Activated T-helper 2 cell treated with anti-CD3 and anti-CD28 coated beads, Interferon-gamma antibody, Interleukin-2, Interleukin-4, amounts not matched to agents 10 μg/mL and 5 μg/mL and 100 μg/mL, durations not matched to agents 14 hours and 24 hours and 36 hours (primary cell): ENCODE data around the gene IRF2BP1. TPM values are rescaled to one million over a fixed set of nuclear protein-coding genes. Genes with fewer than 3 reads are reported as not detected.
"Not testable (repeated sequence)": the region's sequence is repeated elsewhere in the genome, so short reads cannot be mapped to it uniquely, and the experiment has no call there.

Experiments
- DNase-seq: peaks from one replicate; pipeline ENCODE4 v3.0.0; 2021; ENCODE audit warnings: low spot score
- H3K27ac Mint-ChIP-seq: one replicate; pipeline ENCODE4 v1.8.0; 2021; ENCODE audit warnings: mixed read lengths
- H3K27me3 Mint-ChIP-seq: one replicate; pipeline ENCODE4 v1.8.0; 2021; ENCODE audit warnings: low read depth, mixed read lengths
- H3K36me3 Mint-ChIP-seq: one replicate; pipeline ENCODE4 v1.8.0; 2021; ENCODE audit warnings: low read depth, mixed read lengths
- H3K4me1 Mint-ChIP-seq: one replicate; pipeline ENCODE4 v1.8.0; 2021; ENCODE audit warnings: low read depth, mixed read lengths
- H3K4me3 Mint-ChIP-seq: one replicate; pipeline ENCODE4 v1.8.0; 2021; ENCODE audit warnings: low read depth, mild to moderate bottlenecking, moderate library complexity, mixed read lengths
- H3K9me3 Mint-ChIP-seq: one replicate; pipeline ENCODE4 v1.8.0; 2021; ENCODE audit warnings: mixed read lengths
- intact Hi-C: fragments of 100-400 bp; cut with micrococcal nuclease; formaldehyde crosslinking; loops from one replicate; pipeline ENCODE4 v1.15.1; 2023
- total RNA-seq: library from RNA; stranded (reverse); gene quantifications from 2 replicates; pipeline ENCODE4 v1.2.3, GENCODE V29; 2022

Gene IRF2BP1
- total RNA-seq, 1 donor from 2014 or later, result 17.1 TPM

DNA sequence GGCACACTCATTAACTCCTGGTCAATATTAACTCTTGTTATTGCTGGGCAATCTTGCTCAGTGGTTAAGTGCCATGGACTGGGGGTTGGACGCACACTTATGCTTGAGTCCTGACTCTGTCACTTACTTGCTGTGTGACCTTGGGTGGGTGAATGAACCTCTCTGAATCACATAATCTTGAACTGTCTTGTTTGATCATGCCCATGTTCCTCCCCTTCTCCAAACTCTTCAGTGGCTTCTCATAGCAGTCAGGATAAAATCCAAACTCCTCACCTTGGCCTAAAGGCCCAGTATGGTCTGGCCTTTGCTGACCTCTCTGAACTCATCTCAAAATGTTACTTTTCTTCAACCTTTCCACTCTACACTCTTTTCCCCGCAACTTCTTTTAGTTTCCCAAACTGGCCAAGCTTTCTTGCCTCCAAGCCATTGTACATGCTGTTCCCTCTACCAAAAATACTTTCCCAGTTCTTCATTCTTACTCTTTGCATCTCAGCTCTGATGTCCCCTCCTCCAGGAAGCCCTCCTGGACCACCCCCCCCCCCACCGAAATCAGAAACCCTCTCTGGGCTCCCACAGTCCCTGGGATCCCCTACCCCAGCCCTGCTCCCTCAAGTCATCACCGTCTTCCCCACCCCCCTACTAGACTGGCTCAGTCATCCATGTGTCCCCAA is 14.1 kb upstream of the IRF2BP1 start:
- Mint-ChIP-seq H3K9me3 (no peaks in the 10 kb centered on the region), H3K27ac (no peak overlapping the region), H3K27me3 (no peaks in the 10 kb centered on the region), H3K4me1 (peaks cover 8% of the 10 kb centered on the region), H3K36me3 (peaks cover 29% of the 10 kb centered on the region), H3K4me3 (peak overlapping the region; percentile 5)
- no peak for DNase-seq
- intact Hi-C loops, result loop anchor here (5.0 kb wide), 1 partner anchor 97 kb away; the partner anchor contains the start of gene CCDC61

DNA sequence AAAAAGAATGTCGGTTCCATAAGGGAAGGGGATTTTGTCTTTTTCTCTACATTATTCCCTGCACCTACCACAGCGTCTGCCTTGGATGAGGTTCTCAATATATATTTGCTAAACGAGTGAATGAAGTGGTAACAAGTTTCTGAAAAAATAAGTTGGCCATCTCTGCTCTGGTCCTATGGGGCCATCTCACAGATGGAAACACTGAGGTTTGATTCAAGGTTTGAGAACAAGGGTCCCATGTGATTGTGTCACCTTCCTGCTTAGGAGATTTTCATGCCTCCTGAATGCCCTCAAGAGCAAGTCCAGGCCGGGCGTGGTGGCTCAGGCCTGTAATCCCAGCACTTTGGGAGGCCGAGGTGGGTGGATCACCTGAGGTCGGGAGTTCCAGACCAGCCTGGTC is 13.3 kb upstream of the IRF2BP1 start:
- intact Hi-C loops, result no loop called here
- H3K27ac Mint-ChIP-seq, result no peak overlapping the region
- peaks cover 31% of the 10 kb centered on the region for H3K36me3 Mint-ChIP-seq
- DNase-seq, result no peak
- no peaks in the 10 kb centered on the region for H3K9me3 Mint-ChIP-seq
- peaks cover 8% of the 10 kb centered on the region for H3K4me1 Mint-ChIP-seq
- H3K4me3 Mint-ChIP-seq, result no peak overlapping the region
- no peaks in the 10 kb centered on the region for H3K27me3 Mint-ChIP-seq

DNA sequence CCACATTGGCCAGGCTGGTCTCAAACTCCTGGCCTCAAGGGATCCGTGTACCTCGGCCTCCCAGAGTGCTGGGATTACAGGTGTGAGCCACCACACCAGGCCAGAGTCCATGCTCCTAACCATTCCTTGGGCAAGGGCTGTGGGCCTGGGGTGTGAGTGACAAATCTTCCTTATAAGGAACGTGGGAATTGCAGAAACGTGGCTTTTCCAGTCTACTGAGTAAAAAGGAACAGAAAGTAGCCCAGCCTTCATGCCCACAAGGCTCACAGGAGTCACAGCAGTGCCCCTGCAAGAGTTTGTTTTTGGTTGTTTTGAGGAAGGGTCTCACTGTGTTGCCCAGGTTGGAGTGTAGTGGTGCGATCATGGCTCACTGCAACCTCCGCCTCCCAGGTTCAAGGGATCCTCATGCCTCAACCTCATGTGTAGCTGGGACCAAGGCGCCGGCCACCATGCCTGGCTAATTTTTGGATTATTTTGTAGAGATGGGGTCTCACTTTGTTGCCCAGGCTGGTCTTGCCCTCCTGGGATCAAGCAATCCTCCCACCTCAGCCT is 11.4 kb upstream of the IRF2BP1 start:
- Mint-ChIP-seq H3K27me3 (no peaks in the 10 kb centered on the region), H3K36me3 (peaks cover 31% of the 10 kb centered on the region), H3K4me3 (no peak overlapping the region), H3K27ac (no peak overlapping the region), H3K9me3 (no peaks in the 10 kb centered on the region), H3K4me1 (peaks cover 8% of the 10 kb centered on the region)
- DNase-seq, result no peak
- intact Hi-C loops, result no loop called here

DNA sequence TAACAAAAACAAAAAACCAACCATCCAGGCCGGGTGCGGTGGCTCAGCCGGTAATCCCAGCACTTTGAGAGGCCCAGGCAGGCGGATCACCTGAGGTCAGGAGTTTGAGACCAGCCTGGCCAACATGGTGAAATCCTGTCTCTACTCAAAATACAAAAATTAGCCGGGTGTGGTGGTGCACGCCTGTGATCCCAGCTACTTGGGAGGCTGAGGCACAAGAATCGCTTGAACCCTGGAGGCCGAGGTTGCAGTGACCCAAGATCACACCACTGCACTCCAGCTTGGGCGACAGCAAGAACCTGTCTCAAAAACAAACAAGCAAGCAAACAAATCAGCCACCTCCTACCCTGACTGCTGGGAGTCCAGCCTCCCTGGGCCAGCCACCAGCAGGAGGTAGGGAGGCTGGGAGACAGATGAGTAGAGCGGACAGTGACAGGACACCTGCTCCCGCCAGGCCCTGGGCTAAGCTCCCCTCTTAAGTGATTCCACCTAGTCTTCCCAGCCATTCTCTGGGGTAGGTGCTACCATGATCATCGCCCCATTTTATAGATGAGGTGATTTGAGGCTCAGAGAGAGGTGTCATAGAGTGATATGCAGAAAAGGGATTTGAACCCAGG is 10.2 kb upstream of the IRF2BP1 start:
- DNase-seq, intact Hi-C loops, H3K9me3 Mint-ChIP-seq, H3K4me1 Mint-ChIP-seq, H3K4me3 Mint-ChIP-seq, H3K27me3 Mint-ChIP-seq, H3K27ac Mint-ChIP-seq: not testable (repeated sequence)
- peaks cover 31% of the 10 kb centered on the region for H3K36me3 Mint-ChIP-seq

DNA sequence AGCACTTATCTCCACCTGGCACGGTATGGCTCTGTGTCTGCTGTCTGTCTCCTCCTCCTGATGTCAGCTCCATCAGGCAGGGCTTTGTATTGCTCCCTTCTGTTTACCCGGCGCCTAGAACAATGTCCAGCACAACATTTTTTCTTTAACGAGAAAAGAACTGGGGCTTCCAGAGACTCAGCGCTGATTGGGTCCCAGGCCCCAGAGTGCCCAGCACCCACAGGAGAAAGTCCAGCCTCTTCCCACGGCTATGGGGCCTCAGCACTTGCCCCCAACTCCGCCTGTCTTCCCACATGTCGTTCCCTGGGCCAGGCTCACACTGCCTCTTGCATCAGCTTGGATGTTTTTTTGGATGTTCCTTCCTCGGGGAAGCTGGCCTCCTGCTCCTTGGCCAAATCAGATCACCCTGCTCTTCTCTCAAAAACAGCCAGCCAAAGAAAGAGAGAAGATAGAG is 9.6 kb upstream of the IRF2BP1 start:
- Mint-ChIP-seq H3K27ac (no peak overlapping the region), H3K9me3 (no peaks in the 10 kb centered on the region), H3K4me3 (no peak overlapping the region), H3K27me3 (no peaks in the 10 kb centered on the region), H3K36me3 (peaks cover 27% of the 10 kb centered on the region), H3K4me1 (peaks cover 4% of the 10 kb centered on the region)
- intact Hi-C loops, result no loop called here
- DNase-seq, result no peak

DNA sequence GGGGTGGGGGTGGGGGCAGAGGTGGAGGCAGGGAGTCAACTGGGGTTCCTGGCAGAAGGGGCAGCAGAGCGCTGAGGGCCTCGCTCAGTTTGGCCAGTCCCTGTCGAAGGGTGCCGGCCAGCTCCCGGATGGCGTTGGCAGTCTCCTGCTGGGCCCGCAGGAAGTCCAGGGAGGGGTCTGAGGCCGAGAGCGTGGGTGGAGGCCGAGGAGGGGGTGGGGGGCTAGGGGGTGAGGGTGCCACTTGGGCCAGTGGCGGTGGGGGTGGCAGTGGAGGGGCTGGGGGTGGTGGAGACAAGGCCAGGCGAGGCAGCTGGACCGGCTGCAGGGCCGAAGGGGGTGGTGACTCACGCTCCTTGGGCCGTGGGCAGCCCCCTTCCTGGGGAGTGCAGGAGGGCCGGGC is 4.9 kb upstream of the IRF2BP1 start:
- H3K36me3 Mint-ChIP-seq, result peaks cover 8% of the 10 kb centered on the region

DNA sequence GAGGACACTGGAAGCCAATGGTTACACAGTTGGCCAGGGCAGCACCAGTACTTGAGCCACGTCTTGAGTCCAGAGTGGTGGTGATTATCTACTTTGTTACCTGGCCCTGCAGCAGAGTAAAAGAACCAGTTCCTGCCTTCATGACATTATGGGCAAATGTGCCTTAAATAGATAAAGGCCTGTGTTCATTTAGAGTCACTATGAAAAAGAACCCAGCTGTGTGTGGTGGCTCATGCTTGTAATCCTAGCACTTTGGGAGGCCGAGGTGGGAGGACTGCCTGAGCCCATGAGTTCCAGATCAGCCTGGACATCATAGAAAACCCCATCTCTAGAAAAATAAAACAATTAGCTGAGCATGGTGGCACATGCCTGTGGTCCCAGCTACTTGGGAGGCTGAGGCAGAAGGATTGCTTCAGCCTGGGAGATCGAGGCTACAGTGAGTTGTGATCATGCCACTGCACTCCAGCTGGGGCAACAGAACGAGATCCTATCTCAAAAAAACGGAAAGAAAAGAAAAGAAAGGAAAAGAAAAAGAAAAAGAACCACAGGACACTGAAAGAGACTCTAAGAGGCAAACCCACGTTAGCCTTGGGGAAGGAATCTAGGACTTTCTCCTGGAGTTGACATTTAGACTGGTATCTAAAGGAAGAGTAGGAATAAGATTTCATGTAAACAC is 3.4 kb upstream of the IRF2BP1 start:
- Mint-ChIP-seq H3K27me3 (no peaks in the 10 kb centered on the region), H3K27ac (no peak overlapping the region), H3K4me1 (peaks cover 6% of the 10 kb centered on the region), H3K9me3 (no peaks in the 10 kb centered on the region), H3K36me3 (no peaks in the 10 kb centered on the region), H3K4me3 (no peak overlapping the region)
- intact Hi-C loops, result no loop called here
- DNase-seq, result no peak

More for the DNA sequence above, 4.9 kb upstream of the IRF2BP1 start:
- peaks cover 6% of the 10 kb centered on the region for H3K4me1 Mint-ChIP-seq
- intact Hi-C loops, result no loop called here
- H3K9me3 Mint-ChIP-seq, result no peaks in the 10 kb centered on the region
- no peak overlapping the region for H3K4me3 Mint-ChIP-seq
- no peaks in the 10 kb centered on the region for H3K27me3 Mint-ChIP-seq
- no peak overlapping the region for H3K27ac Mint-ChIP-seq
- DNase-seq, result no peak

DNA sequence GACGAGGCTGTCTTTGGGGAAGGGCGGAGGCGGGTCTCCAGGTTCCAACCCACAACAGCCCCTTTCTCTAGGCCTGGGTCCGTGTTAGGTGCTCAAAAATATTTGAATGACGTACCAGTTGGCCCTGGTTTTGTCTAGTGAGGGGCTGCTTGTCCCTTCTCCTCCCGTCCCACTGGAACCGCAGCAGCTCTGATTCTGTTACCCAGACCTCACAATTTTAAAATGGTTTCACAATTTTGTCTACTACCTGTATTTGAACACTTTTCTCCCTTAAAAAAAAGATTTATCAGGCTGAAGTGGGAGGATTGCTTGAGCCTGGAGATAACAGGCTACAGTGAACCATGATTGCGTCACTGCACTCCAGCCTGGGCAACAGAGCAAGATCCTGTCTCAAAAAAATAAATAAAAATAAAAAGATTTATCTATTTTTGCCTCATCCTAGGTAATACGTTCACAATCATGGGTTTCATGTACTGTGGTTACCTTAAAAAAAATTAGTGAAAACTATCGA is 1.3 kb upstream of the IRF2BP1 start:
- Mint-ChIP-seq H3K27me3 (no peaks in the 10 kb centered on the region), H3K36me3 (peaks cover 4% of the 10 kb centered on the region), H3K4me1 (peaks cover 10% of the 10 kb centered on the region), H3K27ac (peak overlapping the region; percentile 88), H3K4me3 (peak overlapping the region; percentile 88), H3K9me3 (no peaks in the 10 kb centered on the region)
- no peak for DNase-seq
- intact Hi-C loops, result no loop called here

DNA sequence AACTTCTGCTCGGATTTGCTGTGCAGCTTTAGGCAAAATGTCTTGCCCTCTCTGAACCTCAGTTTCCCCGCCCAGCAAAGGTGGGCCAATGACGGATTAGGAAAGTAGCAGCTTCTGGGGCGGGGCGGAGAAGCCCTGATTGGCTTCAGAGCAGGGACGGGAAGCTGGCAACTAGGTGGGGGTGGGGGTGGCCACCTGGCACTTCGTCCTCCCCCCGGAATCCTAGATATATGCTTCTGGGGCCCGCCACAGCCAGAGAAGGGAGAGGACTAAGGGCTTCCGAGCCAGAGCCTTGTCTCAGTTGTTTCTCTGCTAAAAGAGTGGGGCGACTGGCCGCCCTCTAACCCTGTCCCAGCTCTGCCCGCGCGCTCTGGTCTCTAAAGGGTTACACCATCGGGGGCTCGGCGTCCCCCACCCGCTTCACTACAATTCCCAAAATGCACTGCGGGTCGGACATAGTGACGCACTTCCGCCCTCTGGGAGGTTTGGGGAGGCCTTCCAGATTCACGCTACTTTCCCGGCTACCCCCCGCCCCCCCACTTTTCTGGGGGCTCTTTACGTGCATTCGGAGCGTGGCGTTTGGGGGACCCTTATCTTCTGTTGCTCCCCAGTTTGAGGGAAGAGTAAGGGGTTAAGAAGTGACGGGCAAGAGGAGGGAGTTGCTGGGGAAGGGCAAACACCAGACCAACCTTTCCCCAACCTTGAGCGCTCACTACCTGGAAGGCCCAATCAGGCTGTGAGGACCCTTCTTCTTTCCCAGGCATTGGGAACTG is 672 bp upstream of the IRF2BP1 start:
- Mint-ChIP-seq H3K27ac (peak overlapping the region; percentile 88), H3K4me3 (peak overlapping the region; percentile 88), H3K27me3 (no peaks in the 10 kb centered on the region), H3K36me3 (peaks cover 4% of the 10 kb centered on the region), H3K4me1 (peaks cover 13% of the 10 kb centered on the region), H3K9me3 (no peaks in the 10 kb centered on the region)
- intact Hi-C loops, result loop anchor here (1.0 kb wide), 3 partner anchors 16 to 109 kb away; partner anchors contain the start of genes CCDC61, MYPOP and SYMPK
- peak; percentile 85 for DNase-seq

DNA sequence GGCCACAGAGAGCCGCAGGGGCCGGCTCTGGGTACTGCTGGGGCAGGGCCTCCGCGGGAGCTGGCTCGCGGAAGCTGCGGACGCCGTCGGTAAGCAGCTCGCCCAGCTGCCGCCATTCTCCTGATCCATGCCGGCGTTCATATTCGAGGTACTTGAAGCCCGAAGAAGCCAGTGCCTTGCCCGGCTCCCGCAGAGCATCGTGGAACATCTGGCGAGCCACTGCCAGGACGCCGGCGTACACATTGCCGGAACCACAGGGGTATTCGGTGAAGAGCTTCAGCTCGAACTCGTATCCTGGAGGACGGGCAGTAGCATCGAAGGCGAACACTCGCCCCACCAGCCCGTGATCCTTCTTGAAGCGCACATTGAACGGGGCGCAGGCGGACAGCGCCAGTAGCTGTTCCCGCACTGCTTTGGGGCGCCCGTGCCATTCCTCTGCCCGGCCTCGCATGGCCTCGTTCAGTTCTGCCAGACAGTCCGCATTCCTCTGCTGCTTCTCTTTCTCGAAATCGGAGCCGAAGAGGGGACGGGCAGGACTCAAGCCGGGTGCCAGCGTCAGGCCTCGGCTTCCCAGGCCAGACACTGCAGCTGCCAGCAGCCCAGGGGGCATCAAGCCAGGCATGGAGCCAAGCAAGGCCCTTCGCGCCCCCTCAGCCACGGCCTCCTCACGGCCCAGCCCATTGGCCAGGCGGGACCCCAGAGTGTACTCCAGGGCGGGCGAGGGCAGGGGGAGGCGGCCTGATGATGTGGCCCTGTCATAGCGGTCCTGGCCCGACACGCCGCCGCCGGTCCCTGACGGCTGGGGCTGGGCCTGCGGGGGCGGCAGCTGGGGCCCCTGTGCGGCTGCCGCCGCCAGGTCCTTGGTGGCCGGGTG is 1.0 kb downstream of the IRF2BP1 start:
- Mint-ChIP-seq H3K4me1 (peaks cover 15% of the 10 kb centered on the region), H3K36me3 (peaks cover 4% of the 10 kb centered on the region), H3K4me3 (peak overlapping the region; percentile 63), H3K27ac (no peak overlapping the region), H3K27me3 (no peaks in the 10 kb centered on the region), H3K9me3 (no peaks in the 10 kb centered on the region)
- DNase-seq, result no peak
- intact Hi-C loops, result no loop called here

DNA sequence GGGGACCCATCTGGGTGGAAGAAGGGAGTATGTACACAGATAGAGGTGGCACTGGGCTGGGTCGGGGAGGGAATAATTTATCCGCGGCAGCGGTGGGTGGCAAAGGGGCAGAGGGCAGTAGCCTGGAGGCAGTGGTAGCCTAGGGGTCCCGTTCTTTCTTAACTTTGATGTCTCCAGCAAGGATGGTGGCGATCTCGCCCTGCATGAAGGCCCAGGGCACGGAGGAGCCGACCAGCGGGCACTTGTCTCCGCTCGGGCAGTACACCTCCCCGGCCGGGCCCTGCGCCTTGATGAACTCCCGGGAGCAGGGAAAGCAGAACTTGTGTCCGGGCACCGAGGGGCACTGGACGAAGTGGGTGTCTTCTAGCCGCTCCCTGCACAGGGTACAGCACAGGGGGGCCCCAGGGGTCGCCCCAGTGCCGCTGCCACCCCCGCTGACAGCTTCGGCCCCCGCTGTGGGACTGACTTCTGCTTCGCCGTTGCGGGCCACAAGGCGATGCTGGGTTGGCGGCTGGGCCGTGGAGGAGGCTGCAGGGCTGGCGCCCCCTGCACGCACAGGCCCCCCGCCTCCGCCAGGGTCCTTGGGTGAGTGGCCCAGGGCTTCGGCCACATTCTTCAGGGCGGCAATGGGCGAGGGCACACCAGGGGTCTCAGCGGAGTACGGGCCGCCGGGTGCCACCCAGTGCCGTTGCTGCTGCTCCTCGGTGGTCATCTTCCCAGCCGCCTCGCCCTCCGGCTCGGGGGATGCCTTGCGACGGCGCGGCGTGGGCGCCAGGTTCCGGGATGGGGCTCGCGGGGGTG is 1.9 kb downstream of the IRF2BP1 start:
- peaks cover 4% of the 10 kb centered on the region for H3K36me3 Mint-ChIP-seq
- intact Hi-C loops, result loop anchor here (1.0 kb wide), 1 partner anchor 67 kb away; no protein-coding TSS in a partner anchor
- H3K9me3 Mint-ChIP-seq, result no peaks in the 10 kb centered on the region
- no peaks in the 10 kb centered on the region for H3K27me3 Mint-ChIP-seq
- H3K27ac Mint-ChIP-seq, result no peak overlapping the region
- H3K4me1 Mint-ChIP-seq, result peaks cover 15% of the 10 kb centered on the region
- no peak for DNase-seq
- peak overlapping the region; percentile 66 for H3K4me3 Mint-ChIP-seq
